Activated naive CD4-positive, alpha-beta T cell treated with anti-CD3 and anti-CD28 coated beads, Interleukin-2, amount 50 U/mL, for 72 hours (primary cell): ENCODE measurements around the gene ARHGAP10. TPM values are rescaled to one million over a fixed set of nuclear protein-coding genes. Genes with fewer than 3 reads are reported as not detected.

Experiments
- ATAC-seq, 2 donors: fragments of 150-1000 bp; cut with Tn5 transposase; 2 replicates each; pipeline ENCODE4 v1.10.0; 2021; ENCODE audit warnings: mild to moderate bottlenecking in 2 of 2, moderate library complexity in 2 of 2
- DNase-seq, 2 donors: peaks; one replicate each; pipeline ENCODE4 v3.0.0; 2021 to 2022; ENCODE audit warnings: low spot score in 2 of 2
- H3K27ac Mint-ChIP-seq, 2 donors: one replicate each; pipeline ENCODE4 v1.8.0; 2022; ENCODE audit warnings: mild to moderate bottlenecking in 2 of 2, mixed read lengths in 2 of 2
- H3K36me3 Mint-ChIP-seq, 2 donors: one replicate each; pipeline ENCODE4 v1.8.0; 2022; ENCODE audit warnings: mixed read lengths in 2 of 2
- H3K9me3 Mint-ChIP-seq, 2 donors: one replicate each; pipeline ENCODE4 v1.8.0; 2022; ENCODE audit warnings: mixed read lengths in 2 of 2
- total RNA-seq, 2 donors: library from RNA; stranded (reverse); gene quantifications; one replicate each; pipeline ENCODE4 v1.2.3, GENCODE V29; 2022

The ARHGAP10 gene
- total RNA-seq, 2 donors from 2014 or later = 2.9 to 6.4 TPM

DNA sequence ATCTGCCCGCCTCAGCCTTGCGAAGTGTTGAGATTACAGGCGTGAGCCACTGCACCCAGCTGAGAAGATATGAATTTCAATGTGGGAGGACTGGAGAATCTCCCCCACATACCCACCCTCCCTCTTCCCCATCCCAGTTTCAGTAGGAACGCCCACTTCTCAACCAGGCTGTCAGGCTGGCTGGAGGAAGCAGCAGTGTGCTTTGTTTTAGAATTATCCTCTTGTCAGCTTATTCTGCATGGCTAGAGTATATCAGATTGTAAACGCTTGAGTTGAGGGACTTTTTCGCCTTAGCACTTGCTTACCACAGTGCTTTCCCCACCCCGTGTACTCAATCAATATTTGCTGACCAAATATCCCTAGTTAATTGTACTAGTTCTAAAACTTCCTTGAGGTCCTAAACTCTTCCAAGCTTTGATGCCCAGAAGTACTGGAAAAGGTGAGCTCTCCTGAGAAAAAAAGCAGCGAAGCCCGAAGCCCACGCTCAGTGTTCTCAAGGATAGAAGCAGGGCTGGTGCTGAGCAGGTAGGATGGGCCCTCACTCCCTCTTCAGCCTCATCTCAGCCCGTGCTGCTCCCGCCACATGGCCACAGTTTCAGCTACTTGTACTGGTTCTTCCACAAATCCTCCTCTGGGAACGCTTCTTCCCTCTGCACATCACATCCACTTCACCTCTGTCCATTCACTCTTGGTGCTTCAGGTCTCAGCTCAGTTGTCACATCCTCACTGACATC is 7.3 kb upstream of the ARHGAP10 start:
- no peaks in the 10 kb centered on the region for H3K36me3 Mint-ChIP-seq

DNA sequence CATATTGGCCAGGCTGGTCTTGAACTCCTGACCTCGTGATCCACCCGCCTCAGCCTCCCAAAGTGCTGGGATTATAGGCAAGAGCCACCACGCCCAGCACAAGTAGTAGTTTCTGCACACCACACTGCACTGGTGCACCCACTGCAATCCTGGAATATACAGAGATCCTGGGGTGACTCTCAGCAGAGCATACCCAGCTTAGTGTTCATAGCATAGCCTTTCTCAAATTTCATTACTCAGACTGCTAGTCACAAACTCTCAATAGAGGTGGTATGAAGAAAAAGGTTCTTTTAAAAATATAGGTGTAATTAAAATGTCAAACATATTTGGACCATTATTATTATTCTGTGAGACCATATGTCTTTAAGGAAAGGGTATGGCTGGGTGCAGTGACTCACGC is 6.2 kb upstream of the ARHGAP10 start:
- Mint-ChIP-seq H3K9me3 (no peaks in the 10 kb centered on the region), H3K36me3 (no peaks in the 10 kb centered on the region), H3K27ac (no peak overlapping the region)
- ATAC-seq (no peak), DNase-seq (no peak)

More for the DNA sequence above, 7.3 kb upstream of the ARHGAP10 start:
- no peak for ATAC-seq
- DNase-seq = no peak
- Mint-ChIP-seq H3K9me3 (no peaks in the 10 kb centered on the region), H3K27ac (no peak overlapping the region)

DNA sequence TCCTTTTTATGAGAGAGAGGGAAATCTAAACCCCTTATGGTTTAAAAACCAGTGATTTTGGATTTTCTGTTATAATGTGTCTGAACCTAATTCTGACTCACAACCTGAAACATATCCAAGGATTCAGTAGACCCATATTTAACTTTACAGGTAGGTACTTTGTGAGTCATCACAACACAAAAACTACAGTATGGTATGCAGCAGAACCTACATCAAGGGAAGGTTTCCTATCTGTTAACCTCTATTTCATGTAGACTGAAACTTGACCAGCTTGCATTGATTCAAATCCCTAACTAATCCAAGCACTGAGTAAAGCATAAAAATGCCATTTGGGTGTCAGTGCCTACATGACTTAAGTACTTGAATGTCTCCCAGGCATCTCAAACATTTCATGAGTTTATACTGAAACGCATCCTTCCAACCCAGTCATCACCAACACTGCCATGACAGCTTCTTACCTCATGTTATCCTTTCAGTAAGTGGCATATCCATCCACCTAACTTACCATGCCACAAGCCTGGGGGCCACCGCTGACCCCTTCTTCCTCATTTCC is 4.3 kb upstream of the ARHGAP10 start:
- ATAC-seq (peak in 1 of 2 donors; percentile 19), DNase-seq (no peak)
- Mint-ChIP-seq H3K36me3 (no peaks in the 10 kb centered on the region), H3K27ac (no peak overlapping the region), H3K9me3 (no peaks in the 10 kb centered on the region)

DNA sequence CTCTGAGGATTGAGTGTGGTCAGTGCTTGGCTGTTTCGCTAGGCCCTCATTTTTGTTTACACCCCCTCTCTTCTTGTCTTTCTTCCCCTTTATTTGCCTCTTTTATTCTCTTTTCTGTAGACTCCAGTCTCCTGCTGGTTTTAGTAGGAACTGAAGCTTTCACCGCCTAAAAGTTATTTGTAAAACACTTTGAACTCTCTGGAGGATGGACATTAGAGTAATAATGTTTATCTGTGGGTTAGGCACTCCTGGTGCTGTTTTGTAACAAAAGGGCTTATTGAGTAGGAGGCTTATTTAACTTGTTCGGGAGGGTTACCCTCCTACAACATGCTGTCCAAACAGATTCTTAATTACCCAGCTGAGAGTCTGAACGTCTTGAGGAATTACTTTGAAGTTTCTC is 1.6 kb upstream of the ARHGAP10 start:
- Mint-ChIP-seq H3K9me3 (no peaks in the 10 kb centered on the region), H3K27ac (no peak overlapping the region), H3K36me3 (peaks cover 5 to 6% of the 10 kb centered on the region in 2 donors)
- DNase-seq (no peak), ATAC-seq (no peak)

DNA sequence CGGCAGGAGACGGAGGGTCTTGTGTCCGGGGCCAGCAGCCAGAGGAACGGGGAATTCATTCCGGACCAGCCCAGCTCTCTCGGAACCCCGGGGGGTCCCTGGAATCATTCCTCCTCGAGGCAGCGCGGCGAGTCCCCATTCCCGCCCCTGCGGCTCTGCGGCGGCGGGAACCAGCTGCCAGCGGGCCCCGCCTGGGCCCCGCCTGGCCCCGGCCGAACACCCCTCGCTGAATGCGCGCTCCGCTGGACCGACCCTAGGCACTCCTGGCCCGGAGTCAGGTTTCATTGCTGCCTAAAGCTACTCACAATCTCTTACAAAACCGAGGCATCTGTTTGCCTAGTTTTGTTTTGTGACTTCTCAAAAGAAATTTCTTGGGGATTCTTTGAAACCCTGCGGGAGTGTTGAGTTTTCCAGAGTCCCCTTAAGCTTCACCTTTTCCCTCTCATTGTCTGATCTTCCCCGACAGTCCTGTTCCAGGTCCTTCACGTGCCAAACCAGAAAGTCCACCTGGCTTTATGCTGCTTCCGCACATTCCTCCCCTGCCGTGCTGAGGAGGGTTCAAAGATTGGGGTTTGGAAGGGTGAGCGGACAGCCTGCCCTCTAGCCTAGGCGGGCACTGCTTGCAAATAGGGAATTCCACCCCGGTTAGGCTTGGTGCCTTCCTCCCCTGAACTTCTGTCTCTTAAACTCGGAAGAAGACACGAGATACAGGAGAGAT is 789 bp downstream of the ARHGAP10 start:
- DNase-seq = peak in 1 of 2 donors; percentile 26
- H3K27ac Mint-ChIP-seq = peak overlapping the region; percentile 39 to 85
- ATAC-seq = peak; percentile 26 to 49
- peaks cover 5 to 6% of the 10 kb centered on the region in 2 donors for H3K36me3 Mint-ChIP-seq
- no peaks in the 10 kb centered on the region for H3K9me3 Mint-ChIP-seq

DNA sequence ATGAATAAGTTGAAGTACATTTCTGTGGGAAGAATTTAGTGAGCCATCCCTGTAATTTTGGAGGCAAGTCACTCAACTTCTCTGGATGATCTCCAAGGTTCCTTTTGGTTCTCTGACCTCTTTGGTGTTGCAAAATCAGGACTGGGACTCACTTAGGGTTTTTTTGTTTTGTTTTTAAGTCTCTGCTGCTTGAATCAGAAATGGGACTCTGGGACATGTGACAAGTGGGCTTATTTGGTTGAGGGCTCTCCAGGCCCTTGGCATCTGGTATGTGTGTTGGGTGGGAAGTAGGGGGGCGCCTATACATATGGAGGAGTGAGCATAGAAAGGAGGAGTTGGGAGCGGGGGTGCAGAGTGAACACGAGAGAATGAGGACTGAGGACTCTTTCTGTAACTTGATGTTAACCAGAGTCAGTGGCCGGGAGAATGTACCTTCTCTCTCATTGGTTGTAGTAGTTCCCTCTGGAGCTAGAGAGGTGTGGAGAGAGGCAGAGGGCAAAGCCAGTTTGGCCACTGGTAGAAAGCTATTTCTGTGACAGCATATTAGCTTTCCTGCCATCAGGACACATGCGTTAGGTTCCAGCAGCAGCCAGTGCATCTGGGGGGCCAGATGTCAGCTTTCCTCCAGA is 1.9 kb downstream of the ARHGAP10 start:
- H3K36me3 Mint-ChIP-seq = peaks cover 5 to 6% of the 10 kb centered on the region in 2 donors
- ATAC-seq (no peak), DNase-seq (no peak)
- H3K27ac Mint-ChIP-seq = no peak overlapping the region
- no peaks in the 10 kb centered on the region for H3K9me3 Mint-ChIP-seq

DNA sequence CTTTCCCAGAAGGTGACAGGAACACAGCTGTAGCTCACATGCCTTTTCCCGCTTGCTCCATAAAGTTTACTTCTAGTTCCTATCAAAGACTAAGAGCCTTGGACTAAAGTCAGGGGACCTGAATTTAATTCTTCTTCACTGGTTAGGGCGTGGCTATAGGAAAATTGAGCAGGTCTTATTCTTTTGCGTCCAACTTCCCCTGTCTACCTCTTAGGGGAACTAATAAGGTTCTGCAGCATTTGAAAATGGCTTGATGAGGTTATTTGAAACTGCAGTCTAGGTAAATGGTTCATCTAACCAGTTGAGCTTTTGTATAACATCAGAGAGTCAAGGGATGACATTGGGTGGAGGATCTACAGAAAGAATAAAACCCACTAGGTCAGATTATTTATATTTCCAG is 2.6 kb downstream of the ARHGAP10 start:
- H3K9me3 Mint-ChIP-seq = no peaks in the 10 kb centered on the region
- H3K36me3 Mint-ChIP-seq = peaks cover 5 to 6% of the 10 kb centered on the region in 2 donors
- no peak overlapping the region for H3K27ac Mint-ChIP-seq
- ATAC-seq = no peak
- DNase-seq = no peak

DNA sequence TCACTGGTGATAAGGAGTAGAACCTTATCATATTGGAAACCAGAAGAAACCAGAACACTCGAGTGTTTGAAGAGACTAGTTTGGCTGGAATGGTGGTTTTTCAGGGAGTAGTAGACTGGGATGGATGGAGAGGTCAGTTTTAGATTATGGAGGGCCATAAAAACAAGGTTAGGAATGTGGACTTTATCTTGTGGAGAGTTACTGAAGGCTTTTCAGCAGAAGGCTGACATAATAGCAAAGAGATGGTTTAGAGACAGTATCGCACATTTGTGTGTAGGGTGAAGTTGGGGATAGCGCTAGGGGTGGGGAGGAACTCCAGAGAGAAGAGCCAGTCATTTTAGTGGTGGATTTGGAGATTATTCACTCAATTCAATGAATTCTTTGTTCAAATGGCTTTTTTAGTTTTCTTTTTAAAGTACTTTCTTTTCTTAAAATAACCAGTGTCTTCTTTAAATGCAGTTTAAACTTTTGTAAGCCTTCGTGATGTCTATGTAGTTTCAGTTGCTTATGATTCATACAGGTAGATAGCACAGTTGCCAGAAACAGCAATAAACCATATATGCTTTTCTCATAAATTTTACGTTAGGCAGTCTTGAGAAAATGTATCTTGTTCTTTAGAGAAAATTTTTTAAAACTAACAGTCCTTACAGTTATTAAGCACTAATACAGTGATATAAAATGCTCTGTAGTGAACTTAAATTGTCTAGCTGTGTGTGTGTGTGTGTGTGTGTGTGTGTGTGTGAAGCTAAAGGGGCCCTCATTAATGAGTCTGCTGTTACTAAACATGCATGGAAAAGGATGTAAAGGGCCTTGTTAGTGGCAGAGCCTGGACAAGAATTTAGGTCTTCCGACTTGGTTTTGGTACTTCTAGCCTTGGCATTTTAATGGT is 3.8 kb downstream of the ARHGAP10 start:
- ATAC-seq (peak in 1 of 2 donors; percentile 35), DNase-seq (no peak)
- Mint-ChIP-seq H3K9me3 (no peaks in the 10 kb centered on the region), H3K27ac (no peak overlapping the region), H3K36me3 (peaks cover 5 to 6% of the 10 kb centered on the region in 2 donors)

DNA sequence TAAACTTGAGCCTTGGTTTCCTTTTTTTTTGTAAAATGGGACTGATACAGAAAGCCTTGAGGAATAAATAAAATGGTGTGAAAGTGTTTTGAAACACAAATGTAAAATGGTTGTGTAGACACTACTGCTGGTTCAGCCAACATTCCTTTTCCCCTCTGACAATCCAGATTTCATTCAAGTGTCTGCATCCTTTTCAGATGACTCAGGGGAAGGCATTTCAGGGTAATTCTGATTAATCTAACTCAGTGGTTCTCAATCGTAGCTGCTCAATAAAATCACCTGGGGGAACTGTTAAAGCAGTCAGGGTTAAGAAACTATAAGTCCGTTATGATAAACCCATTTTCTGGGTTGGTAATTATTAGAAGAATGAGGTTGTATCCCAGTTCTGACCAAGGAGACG is 4.6 kb downstream of the ARHGAP10 start:
- DNase-seq = no peak

DNA sequence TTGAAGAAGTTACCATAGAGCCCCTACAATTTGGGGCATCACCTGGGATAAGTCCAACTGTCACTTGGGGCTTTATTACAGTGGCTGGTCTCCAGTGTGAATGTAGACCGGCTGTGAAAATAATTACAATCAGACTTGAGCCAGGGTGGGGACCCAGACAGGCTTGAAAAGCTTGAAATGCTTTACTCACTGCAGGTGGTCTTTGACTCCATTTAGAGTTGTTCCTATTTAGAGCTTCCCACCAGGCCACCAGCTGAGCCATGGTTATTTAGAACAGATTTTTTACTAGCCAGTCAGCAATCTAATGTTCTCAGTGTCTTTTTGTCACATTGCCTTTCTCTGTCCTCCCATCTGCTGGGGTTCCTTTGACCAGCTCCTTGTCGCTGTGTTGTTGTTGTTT is 5.7 kb downstream of the ARHGAP10 start:
- H3K36me3 Mint-ChIP-seq = peaks cover 5 to 6% of the 10 kb centered on the region in 2 donors
- no peak for ATAC-seq

More for the DNA sequence above, 4.6 kb downstream of the ARHGAP10 start:
- H3K9me3 Mint-ChIP-seq = no peaks in the 10 kb centered on the region
- ATAC-seq = no peak
- H3K36me3 Mint-ChIP-seq = peaks cover 5 to 6% of the 10 kb centered on the region in 2 donors
- no peak overlapping the region for H3K27ac Mint-ChIP-seq

DNA sequence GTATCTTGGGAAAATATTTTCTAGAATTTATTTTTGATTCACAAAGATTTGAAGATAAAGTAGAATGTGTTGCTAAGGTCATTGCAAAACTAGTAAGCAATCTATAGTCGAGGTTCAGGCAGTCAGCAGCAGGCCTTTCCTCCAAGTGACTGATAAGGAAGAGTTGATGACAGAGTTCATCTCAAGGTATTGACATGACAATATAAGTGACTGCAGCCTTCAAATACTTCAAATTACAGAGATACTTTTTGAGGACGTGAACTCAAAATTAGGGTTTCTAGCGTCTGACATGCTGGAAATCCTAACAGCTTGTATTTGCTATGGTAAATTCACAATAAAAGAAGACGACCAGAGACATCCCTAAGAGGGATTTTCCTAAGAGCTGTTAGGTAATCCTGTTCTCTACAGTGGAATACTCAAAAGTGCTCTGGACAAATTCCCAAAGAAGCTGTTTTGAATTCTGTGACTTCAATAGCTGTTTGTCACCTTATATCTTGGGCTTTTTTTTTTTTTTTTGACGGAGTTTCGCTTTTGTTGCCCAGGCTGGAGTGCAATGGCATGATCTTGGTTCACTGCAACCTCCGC is 7.4 kb downstream of the ARHGAP10 start:
- DNase-seq = no peak
- ATAC-seq = no peak
- no peak overlapping the region for H3K27ac Mint-ChIP-seq
- no peaks in the 10 kb centered on the region for H3K36me3 Mint-ChIP-seq
- no peaks in the 10 kb centered on the region for H3K9me3 Mint-ChIP-seq

More for the DNA sequence above, 5.7 kb downstream of the ARHGAP10 start:
- no peaks in the 10 kb centered on the region for H3K9me3 Mint-ChIP-seq
- H3K27ac Mint-ChIP-seq = no peak overlapping the region
- no peak for DNase-seq

DNA sequence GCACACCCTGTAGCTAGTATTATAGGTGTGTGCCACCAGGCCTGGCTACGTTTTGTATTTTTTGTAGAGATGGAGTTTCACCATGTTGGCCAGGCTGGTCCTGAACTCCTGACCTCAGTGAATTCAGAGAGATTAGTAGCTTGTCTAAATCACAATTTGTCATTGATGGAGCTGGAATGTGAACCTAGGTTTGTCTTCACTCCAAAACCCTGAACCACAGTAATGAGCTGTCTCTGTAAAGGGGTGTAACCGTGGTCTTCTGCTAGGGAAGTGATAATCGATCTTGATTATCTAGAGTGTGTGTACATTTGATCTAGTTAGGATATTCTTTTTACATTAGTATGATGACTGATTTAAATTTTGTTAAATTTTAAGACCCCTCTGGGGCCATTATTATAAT is 8.3 kb downstream of the ARHGAP10 start:
- no peak for ATAC-seq
- H3K9me3 Mint-ChIP-seq = no peaks in the 10 kb centered on the region
- DNase-seq = no peak
- no peaks in the 10 kb centered on the region for H3K36me3 Mint-ChIP-seq
- no peak overlapping the region for H3K27ac Mint-ChIP-seq

DNA sequence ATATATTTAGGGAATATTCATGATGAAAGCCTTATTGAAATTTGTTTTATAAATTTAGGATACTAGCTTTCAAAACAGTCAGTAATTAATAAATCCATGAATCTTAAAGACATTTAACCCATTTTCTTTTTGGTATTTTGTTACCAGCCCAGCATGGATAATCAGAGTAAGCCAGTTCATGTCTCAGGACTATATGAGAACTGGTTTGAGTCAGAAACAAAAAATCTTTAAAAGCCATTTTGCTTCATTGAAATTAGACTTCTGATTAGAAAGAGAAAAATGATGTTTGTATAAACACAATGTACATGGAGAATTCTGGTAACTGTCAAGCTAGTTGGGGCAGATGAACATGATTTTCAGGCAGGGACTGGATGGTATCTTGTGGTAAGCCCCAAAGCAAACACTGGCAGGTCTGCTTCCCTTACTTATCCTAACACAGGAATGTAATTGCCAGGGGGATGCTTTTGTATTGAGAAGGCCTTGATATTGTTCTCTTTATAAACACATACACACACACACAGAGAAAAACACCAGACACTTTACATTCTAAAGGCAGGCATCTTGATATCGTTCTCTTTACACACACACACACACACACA is 9.4 kb downstream of the ARHGAP10 start:
- Mint-ChIP-seq H3K36me3 (no peaks in the 10 kb centered on the region), H3K27ac (no peak overlapping the region), H3K9me3 (no peaks in the 10 kb centered on the region)
- ATAC-seq (no peak), DNase-seq (no peak)

DNA sequence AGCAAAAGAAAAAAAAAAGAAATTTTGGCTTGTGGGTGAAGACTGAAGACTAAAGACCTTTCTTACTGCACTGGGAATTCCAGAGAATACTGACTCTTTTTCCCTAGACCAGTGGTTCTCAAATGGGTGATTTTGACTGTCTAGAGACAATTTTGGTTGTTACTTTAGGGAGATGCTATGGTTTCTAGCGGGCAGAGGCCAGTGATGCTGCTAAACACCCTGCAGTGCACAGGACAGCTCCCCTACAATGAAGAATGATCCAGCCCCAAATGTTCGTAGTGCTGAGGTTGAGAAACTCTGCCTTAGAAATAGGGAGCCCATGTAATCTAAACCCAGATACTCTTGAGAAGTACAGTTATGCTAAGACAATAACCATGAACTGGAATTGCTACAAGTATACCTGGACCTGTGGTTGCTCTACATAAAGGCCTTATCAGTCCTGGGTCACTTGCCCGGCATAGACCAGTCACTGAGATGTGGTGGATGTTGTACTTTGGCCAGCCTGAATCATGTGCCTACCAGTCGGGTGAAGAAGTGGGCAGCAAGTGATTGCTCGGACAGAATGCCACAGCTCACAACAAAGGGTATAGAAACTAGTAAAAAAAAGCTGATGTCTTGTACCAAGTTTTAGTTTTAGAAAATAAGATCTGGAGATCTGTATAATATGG is 16.0 kb downstream of the ARHGAP10 start:
- Mint-ChIP-seq H3K36me3 (no peaks in the 10 kb centered on the region), H3K9me3 (no peaks in the 10 kb centered on the region), H3K27ac (no peak overlapping the region)
- ATAC-seq = no peak
- no peak for DNase-seq

DNA sequence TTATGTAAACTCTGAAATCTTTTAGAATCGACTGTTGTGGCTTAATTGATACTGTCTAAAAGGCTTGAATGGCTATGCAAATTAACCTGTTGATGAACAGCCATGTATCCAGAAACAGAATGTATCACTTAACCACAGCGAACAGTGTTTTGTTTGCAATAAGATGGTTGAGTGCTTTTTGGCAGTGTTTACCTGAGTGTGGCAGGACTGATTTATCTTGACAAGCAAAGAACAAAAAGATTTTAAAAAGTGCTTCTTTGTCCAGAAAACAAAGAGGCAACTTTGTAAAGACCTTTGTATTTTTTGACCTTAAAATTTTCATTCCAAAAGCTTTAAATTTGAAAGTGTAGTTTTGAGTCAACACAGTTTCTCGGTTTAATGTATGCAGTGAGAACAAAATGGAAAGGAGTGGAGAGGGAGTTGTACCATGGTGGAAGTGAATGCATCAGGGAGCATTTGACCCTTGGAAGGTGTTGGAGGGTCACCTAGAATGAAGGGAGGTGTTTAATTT is 18.0 kb downstream of the ARHGAP10 start:
- Mint-ChIP-seq H3K27ac (no peak overlapping the region), H3K9me3 (no peaks in the 10 kb centered on the region), H3K36me3 (no peaks in the 10 kb centered on the region)
- no peak for ATAC-seq
- no peak for DNase-seq
